ENCODE measurements around the gene CHEK1. TPM values are rescaled to one million over a fixed set of nuclear protein-coding genes. Genes with fewer than 3 reads are reported as not detected.

CHEK1 gene
- total RNA-seq, 2 donors from 2014 or later, result 103 to 123 TPM

DNA sequence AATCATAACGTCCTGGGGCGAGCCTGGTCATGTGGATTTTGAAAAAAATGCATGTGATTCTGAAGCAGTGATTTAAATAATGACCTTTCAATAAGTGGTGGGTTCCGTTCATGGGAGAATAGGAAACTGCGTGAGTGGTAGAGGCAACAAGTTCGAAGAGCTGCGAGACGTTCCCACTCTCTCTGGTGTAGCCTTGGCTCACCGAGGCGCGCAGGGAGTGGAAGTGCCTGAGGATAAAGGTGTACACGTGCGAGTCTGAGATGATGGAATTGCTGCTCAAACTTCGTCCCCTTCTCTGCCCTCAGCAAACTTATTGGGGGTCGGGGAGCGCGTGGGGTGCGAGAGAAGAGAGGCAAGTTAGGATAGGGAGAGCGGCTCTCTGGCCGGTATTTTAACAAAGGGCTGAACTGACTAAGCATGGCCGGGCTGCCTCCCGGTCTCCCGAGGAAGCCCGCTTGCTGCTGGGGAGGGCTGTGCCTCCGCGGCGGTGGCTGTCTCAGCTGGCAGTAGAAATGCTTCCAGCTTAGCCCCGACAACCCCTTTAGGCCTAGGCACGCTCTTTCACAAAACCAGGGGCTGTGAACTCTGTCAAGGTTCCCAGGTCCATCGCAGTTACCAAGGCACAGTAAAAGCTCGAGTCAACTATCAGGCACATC is 33.2 kb upstream of the CHEK1 start:
- Histone ChIP-seq H3K9ac (ENCODE audit: extremely low read depth, low read length, poor library complexity, severe bottlenecking) (peak overlapping the region; percentile 97), H3K36me3 (ENCODE audit: control insufficient read depth, insufficient read depth, low read length) (peaks cover 17% of the 10 kb centered on the region), H3K27ac (ENCODE audit: low read depth, low read length) (peak overlapping the region; percentile 89), H3K4me1 (ENCODE audit: control insufficient read depth, insufficient read depth, low read length) (no peaks in the 10 kb centered on the region), H3K4me3 (ENCODE audit: low read length) (peak overlapping the region; percentile 97), H3K27me3 (ENCODE audit: control insufficient read depth, insufficient read depth, low read length, poor library complexity, severe bottlenecking) (no peaks in the 10 kb centered on the region), H3K9me3 (ENCODE audit: control insufficient read depth, low read length) (no peaks in the 10 kb centered on the region)
- no peaks in the 10 kb centered on the region for H3K9me3 Mint-ChIP-seq
- DNase-seq, result no peak
- peaks cover 23% of the 10 kb centered on the region for H3K4me1 Mint-ChIP-seq
- peak overlapping the region; percentile 95 for H3K27ac Mint-ChIP-seq
- H3K36me3 Mint-ChIP-seq (ENCODE audit: low read depth), result peaks cover 14% of the 10 kb centered on the region
- peak overlapping the region; percentile 95 for H3K4me3 Mint-ChIP-seq
- WGBS, 2 experiments (ENCODE audit: insufficient coverage in 1 of 2, insufficient read length in 1 of 2), result 11 to 17% methylated on average over 25 to 30 of the region's 30 CpGs
- no peaks in the 10 kb centered on the region for H3K27me3 Mint-ChIP-seq (ENCODE audit: insufficient read depth)
- TF ChIP-seq, protein P1, sequence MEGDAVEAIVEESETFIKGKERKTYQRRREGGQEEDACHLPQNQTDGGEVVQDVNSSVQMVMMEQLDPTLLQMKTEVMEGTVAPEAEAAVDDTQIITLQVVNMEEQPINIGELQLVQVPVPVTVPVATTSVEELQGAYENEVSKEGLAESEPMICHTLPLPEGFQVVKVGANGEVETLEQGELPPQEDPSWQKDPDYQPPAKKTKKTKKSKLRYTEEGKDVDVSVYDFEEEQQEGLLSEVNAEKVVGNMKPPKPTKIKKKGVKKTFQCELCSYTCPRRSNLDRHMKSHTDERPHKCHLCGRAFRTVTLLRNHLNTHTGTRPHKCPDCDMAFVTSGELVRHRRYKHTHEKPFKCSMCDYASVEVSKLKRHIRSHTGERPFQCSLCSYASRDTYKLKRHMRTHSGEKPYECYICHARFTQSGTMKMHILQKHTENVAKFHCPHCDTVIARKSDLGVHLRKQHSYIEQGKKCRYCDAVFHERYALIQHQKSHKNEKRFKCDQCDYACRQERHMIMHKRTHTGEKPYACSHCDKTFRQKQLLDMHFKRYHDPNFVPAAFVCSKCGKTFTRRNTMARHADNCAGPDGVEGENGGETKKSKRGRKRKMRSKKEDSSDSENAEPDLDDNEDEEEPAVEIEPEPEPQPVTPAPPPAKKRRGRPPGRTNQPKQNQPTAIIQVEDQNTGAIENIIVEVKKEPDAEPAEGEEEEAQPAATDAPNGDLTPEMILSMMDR (conservative IDR thresholded peaks at IDR 0.05), result no peak

DNA sequence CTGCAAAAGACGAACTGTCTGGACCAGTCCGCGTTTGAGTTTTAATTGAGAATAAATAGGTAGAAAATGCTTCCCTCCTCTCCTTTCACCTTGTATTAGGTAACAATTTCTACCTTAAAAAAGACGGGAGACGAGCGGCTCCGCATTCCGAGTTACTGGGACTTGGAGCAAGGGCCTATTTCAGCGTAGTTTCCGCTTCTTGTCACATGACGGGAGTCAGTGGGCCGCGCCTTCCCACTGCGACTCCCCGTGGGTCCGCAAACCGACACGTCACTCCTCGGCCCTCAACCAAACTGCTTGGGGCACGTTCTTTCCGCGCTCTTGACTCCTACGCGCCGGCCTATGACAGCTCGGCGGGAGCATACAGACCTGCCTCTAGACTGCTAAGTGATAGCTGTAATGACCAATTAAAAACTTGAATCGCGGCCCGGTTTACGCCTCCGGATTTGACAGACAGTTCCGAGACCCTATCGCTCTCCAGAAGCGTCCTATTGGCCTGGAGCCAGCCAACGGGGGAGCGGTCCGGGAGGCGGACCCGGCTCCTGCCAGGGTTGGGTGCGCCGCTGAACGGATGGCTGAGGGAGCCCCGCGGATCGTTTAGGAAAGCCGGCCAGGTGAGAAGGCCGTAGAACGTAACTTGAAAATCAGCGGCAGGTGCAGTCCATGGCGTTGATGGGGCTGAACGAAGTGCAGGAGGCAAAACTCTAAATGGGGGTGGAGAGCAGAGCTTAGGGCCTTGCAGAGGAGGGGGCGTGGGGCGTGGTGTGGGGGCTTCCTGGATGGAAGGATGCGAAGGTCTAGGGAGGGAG is 32.5 kb upstream of the CHEK1 start, which contains the start of gene STT3A:
TSS of gene STT3A (plus strand) at position 548 of the 809 bp plus-strand sequence. CDS start 3,064 bp downstream, outside the sequence.
- Mint-ChIP-seq H3K4me3 (peak within 1 kb of the TSS; percentile 95), H3K36me3 (ENCODE audit: low read depth) (peaks cover 20% of the 10 kb centered on the region), H3K4me1 (peaks cover 20% of the 10 kb centered on the region), H3K27me3 (ENCODE audit: insufficient read depth) (no peaks in the 10 kb centered on the region), H3K9me3 (no peaks in the 10 kb centered on the region), H3K27ac (peak within 1 kb of the TSS; percentile 95)
- Histone ChIP-seq H3K4me3 (ENCODE audit: low read length) (peak within 1 kb of the TSS; percentile 97), H3K9me3 (ENCODE audit: control insufficient read depth, low read length) (no peaks in the 10 kb centered on the region), H3K4me1 (ENCODE audit: control insufficient read depth, insufficient read depth, low read length) (no peaks in the 10 kb centered on the region), H3K27me3 (ENCODE audit: control insufficient read depth, insufficient read depth, low read length, poor library complexity, severe bottlenecking) (no peaks in the 10 kb centered on the region), H3K36me3 (ENCODE audit: control insufficient read depth, insufficient read depth, low read length) (peaks cover 24% of the 10 kb centered on the region), H3K27ac (ENCODE audit: low read depth, low read length) (peak within 1 kb of the TSS; percentile 89), H3K9ac (ENCODE audit: extremely low read depth, low read length, poor library complexity, severe bottlenecking) (peak within 1 kb of the TSS; percentile 97)
- DNase-seq, result peak; percentile 100
- WGBS, 2 experiments (ENCODE audit: insufficient coverage in 1 of 2, insufficient read length in 1 of 2), result 0 to 1% methylated on average over 33 to 55 of the region's 55 CpGs
- TF ChIP-seq, protein P1 (conservative IDR thresholded peaks at IDR 0.05), result no peak

DNA sequence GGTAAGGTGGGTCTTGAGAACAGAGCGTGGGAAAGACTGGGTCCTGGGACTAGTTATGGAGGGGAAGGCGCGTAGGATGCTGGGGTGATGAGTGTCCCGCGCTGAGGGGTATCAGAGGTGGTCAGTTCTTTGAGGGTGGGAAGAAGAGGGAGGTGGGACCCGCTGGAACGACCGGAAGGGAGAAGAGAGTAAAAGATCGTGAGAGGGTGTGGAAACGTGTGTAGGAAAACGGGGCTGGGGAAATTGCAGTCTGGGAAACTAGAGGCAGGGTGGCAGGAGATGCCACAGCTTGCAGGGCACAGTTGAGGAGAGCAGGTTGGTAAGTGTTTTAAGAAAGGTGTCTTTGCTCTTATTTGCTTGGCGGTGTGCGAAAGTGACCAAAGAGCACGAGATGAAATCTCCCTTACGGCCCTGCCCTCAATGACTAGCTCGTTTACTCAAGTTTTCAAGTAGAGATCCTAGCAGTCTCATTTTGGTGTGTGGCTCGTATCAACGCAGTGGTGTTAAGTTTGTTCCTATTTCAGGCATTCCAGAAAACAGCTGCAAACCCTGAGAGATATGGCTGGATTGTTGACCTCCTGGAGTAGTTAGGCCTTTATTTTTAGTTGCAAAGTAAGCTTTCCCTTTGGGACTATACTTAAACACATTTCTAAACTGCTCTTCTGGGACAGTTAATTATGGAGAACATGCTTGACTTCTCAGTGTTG is 31.7 kb upstream of the CHEK1 start:
- peak overlapping the region; percentile 51 for H3K27ac ChIP-seq (ENCODE audit: low read depth, low read length)
- H3K4me1 Mint-ChIP-seq, result peaks cover 14% of the 10 kb centered on the region
- no peaks in the 10 kb centered on the region for H3K4me1 ChIP-seq (ENCODE audit: control insufficient read depth, insufficient read depth, low read length)
- H3K9me3 Mint-ChIP-seq, result no peaks in the 10 kb centered on the region
- no peaks in the 10 kb centered on the region for H3K27me3 ChIP-seq (ENCODE audit: control insufficient read depth, insufficient read depth, low read length, poor library complexity, severe bottlenecking)
- H3K9me3 ChIP-seq (ENCODE audit: control insufficient read depth, low read length), result no peaks in the 10 kb centered on the region
- DNase-seq, result no peak
- H3K4me3 Mint-ChIP-seq, result peak overlapping the region; percentile 95
- TF ChIP-seq, protein P1 (conservative IDR thresholded peaks at IDR 0.05), result no peak
- H3K36me3 Mint-ChIP-seq (ENCODE audit: low read depth), result peaks cover 28% of the 10 kb centered on the region
- no peaks in the 10 kb centered on the region for H3K27me3 Mint-ChIP-seq (ENCODE audit: insufficient read depth)
- H3K36me3 ChIP-seq (ENCODE audit: control insufficient read depth, insufficient read depth, low read length), result peaks cover 32% of the 10 kb centered on the region
- H3K9ac ChIP-seq (ENCODE audit: extremely low read depth, low read length, poor library complexity, severe bottlenecking), result peak overlapping the region; percentile 68
- H3K4me3 ChIP-seq (ENCODE audit: low read length), result peak overlapping the region; percentile 97
- 6 to 7% methylated on average over 15 to 18 of the region's 18 CpGs for WGBS, 2 experiments (ENCODE audit: insufficient coverage in 1 of 2, insufficient read length in 1 of 2)
- peak overlapping the region; percentile 89 for H3K27ac Mint-ChIP-seq
